OCI-LY7 (cell line): Measurements from ENCODE around the gene HSCB.

Experiments used
- EZH2phosphoT487 ChIP-seq: fragments of 200-600 bp; sonication (generic); IDR thresholded peaks from 2 replicates; pipeline ENCODE4 v1.6.1; 2018; ENCODE audit warnings: low read depth, borderline replicate concordance, mild to moderate bottlenecking, mixed run types, antibody characterized with exemption, low read length, moderate library complexity, mixed read lengths
- TF ChIP-seq, protein P1 (sequence below): fragments of 200-600 bp; sonication (generic); conservative IDR thresholded peaks from 2 replicates; pipeline ENCODE4 v1.5.1; 2014; ENCODE audit warnings: mild to moderate bottlenecking, antibody characterized with exemption, low read length, moderate library complexity, mixed read lengths

DNA sequence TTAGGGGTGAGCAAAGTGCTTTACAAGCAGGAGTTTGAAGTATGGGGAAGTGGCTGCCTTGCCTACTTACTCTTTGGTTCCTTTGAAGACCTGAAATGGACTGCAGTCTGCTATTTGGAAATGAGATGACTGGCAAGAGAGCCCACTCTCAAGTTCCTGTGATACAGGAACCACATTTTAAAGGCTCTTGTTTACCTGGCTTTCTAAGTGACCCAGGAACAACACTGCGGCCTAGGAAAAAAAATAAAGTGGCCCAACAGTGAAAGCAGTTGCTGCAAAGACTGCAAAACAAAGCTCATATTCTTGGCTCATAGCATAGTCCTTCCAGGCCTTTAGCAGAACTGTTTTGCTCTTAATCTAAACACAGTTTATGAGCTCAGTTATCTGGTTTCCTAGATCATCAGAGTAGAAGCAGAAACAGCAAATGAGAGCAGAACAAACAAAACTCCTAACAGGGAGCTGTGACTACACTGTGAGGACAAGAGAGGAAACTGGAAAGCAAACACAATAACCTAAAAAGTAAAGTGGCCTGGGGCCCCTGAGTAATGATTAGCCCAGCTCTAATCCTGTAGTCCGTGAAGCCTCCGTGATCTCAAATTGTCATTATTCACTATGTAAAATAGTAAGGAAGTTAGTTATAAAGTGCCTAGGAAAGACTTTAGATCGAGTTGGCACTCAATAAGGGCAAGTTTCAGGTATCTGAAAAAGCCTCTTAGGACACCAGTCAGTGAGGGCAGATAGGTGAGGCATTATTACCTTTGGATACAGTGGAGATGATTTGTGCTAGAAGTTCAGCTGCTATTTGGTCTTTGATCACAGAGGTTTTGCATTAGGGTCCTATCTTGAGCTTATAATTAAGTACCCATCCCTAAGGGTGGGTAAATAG is 42.2 kb downstream of the HSCB start:
- TF ChIP-seq, protein P1, sequence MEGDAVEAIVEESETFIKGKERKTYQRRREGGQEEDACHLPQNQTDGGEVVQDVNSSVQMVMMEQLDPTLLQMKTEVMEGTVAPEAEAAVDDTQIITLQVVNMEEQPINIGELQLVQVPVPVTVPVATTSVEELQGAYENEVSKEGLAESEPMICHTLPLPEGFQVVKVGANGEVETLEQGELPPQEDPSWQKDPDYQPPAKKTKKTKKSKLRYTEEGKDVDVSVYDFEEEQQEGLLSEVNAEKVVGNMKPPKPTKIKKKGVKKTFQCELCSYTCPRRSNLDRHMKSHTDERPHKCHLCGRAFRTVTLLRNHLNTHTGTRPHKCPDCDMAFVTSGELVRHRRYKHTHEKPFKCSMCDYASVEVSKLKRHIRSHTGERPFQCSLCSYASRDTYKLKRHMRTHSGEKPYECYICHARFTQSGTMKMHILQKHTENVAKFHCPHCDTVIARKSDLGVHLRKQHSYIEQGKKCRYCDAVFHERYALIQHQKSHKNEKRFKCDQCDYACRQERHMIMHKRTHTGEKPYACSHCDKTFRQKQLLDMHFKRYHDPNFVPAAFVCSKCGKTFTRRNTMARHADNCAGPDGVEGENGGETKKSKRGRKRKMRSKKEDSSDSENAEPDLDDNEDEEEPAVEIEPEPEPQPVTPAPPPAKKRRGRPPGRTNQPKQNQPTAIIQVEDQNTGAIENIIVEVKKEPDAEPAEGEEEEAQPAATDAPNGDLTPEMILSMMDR = no peak
- no peak for TF ChIP-seq EZH2phosphoT487
